ENCODE data around the gene SFXN5. TPM values are rescaled to one million over a fixed set of nuclear protein-coding genes. Genes with fewer than 3 reads are reported as not detected.

Gene SFXN5
- polyA plus RNA-seq, 1 donor from 2014 or later, result 5.8 TPM

DNA sequence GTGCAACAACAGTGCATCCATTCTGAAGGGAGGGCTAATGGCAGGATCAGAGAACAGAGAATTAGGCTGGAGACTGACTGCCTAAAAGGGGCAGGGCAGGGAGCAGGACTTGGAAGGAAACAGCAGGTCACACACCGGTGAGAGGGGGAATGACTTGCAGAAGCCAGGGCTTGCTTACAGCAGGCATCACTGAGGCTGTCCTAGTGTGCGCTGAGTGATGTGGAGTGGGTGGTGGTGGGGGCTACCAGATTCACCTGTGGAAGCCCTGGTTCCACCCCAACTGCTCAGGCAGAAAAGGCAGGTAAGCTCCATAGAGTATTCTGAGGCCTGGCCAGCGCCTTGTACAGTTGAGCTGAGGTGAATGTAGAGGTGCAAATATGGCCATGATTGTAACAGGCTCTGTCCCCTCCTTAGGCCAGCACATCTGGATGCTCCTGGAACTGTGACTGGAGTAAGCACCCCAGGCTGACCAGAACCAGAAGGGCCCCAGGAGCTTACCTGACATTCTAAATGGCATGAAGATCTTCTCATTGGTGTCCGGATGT is 49.4 kb downstream of the SFXN5 start:
- H3K27ac ChIP-seq (ENCODE audit: low read length), result no peak overlapping the region
- TF ChIP-seq TAF1 (IDR thresholded peaks at IDR 0.05; ENCODE audit: low read depth), result no peak
- TF ChIP-seq SMC3 (conservative IDR thresholded peaks at IDR 0.05; ENCODE audit: poor library complexity), result no peak
- TF ChIP-seq POLR2AphosphoS5 (IDR thresholded peaks at IDR 0.05), result no peak
- no peak for TF ChIP-seq EP300 (conservative IDR thresholded peaks at IDR 0.05; ENCODE audit: poor library complexity, severe bottlenecking)
- no peak for TF ChIP-seq MXI1 (conservative IDR thresholded peaks at IDR 0.05; ENCODE audit: poor library complexity, severe bottlenecking)
- TF ChIP-seq, protein P1, sequence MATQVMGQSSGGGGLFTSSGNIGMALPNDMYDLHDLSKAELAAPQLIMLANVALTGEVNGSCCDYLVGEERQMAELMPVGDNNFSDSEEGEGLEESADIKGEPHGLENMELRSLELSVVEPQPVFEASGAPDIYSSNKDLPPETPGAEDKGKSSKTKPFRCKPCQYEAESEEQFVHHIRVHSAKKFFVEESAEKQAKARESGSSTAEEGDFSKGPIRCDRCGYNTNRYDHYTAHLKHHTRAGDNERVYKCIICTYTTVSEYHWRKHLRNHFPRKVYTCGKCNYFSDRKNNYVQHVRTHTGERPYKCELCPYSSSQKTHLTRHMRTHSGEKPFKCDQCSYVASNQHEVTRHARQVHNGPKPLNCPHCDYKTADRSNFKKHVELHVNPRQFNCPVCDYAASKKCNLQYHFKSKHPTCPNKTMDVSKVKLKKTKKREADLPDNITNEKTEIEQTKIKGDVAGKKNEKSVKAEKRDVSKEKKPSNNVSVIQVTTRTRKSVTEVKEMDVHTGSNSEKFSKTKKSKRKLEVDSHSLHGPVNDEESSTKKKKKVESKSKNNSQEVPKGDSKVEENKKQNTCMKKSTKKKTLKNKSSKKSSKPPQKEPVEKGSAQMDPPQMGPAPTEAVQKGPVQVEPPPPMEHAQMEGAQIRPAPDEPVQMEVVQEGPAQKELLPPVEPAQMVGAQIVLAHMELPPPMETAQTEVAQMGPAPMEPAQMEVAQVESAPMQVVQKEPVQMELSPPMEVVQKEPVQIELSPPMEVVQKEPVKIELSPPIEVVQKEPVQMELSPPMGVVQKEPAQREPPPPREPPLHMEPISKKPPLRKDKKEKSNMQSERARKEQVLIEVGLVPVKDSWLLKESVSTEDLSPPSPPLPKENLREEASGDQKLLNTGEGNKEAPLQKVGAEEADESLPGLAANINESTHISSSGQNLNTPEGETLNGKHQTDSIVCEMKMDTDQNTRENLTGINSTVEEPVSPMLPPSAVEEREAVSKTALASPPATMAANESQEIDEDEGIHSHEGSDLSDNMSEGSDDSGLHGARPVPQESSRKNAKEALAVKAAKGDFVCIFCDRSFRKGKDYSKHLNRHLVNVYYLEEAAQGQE (IDR thresholded peaks at IDR 0.05; ENCODE audit: borderline replicate concordance), result no peak
- no peak for TF ChIP-seq EZH2 (IDR thresholded peaks at IDR 0.05; ENCODE audit: borderline replicate concordance, insufficient read depth, low read length, poor library complexity, severe bottlenecking)
- no peak for TF ChIP-seq RAD21 (conservative IDR thresholded peaks at IDR 0.05)
- TF ChIP-seq, protein P2, sequence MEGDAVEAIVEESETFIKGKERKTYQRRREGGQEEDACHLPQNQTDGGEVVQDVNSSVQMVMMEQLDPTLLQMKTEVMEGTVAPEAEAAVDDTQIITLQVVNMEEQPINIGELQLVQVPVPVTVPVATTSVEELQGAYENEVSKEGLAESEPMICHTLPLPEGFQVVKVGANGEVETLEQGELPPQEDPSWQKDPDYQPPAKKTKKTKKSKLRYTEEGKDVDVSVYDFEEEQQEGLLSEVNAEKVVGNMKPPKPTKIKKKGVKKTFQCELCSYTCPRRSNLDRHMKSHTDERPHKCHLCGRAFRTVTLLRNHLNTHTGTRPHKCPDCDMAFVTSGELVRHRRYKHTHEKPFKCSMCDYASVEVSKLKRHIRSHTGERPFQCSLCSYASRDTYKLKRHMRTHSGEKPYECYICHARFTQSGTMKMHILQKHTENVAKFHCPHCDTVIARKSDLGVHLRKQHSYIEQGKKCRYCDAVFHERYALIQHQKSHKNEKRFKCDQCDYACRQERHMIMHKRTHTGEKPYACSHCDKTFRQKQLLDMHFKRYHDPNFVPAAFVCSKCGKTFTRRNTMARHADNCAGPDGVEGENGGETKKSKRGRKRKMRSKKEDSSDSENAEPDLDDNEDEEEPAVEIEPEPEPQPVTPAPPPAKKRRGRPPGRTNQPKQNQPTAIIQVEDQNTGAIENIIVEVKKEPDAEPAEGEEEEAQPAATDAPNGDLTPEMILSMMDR (IDR thresholded peaks at IDR 0.05; ENCODE audit: poor library complexity, severe bottlenecking), result no peak
- no peak overlapping the region for H3K4me2 ChIP-seq (ENCODE audit: low read length)
- no peak overlapping the region for H2AFZ ChIP-seq (ENCODE audit: low read depth, low read length)
- H3K27me3 ChIP-seq (ENCODE audit: insufficient read depth, low read depth, low read length), result no peaks in the 10 kb centered on the region
- H3K79me2 ChIP-seq (replicated peaks; ENCODE audit: insufficient read depth, low read length), result no peaks in the 10 kb centered on the region
- H3K9me2 ChIP-seq (ENCODE audit: insufficient read depth, low read length), result no peaks in the 10 kb centered on the region
- H4K20me1 ChIP-seq (ENCODE audit: insufficient read depth), result no peaks in the 10 kb centered on the region
- H3K9ac ChIP-seq (ENCODE audit: low read length), result no peak overlapping the region
- H3F3A ChIP-seq (ENCODE audit: insufficient read depth, low read length, poor library complexity, severe bottlenecking), result no peaks in the 10 kb centered on the region
- H3K9me3 ChIP-seq (ENCODE audit: low read length), result no peaks in the 10 kb centered on the region
- no peaks in the 10 kb centered on the region for H3K36me3 ChIP-seq (ENCODE audit: insufficient read depth, low read length)
- no peak overlapping the region for H3K4me3 ChIP-seq (ENCODE audit: low read length)

- no peaks in the 10 kb centered on the region for H3K36me3 ChIP-seq (ENCODE audit: insufficient read depth, low read length)
- TF ChIP-seq SMC3 (conservative IDR thresholded peaks at IDR 0.05; ENCODE audit: poor library complexity), result no peak
- TF ChIP-seq POLR2AphosphoS5 (IDR thresholded peaks at IDR 0.05), result no peak
- TF ChIP-seq RAD21 (conservative IDR thresholded peaks at IDR 0.05), result no peak
- TF ChIP-seq EP300 (conservative IDR thresholded peaks at IDR 0.05; ENCODE audit: poor library complexity, severe bottlenecking), result no peak
- H3K27ac ChIP-seq (ENCODE audit: low read length), result no peak overlapping the region
- H3K9me3 ChIP-seq (ENCODE audit: low read length), result no peaks in the 10 kb centered on the region
- H4K20me1 ChIP-seq (ENCODE audit: insufficient read depth), result no peaks in the 10 kb centered on the region
- no peaks in the 10 kb centered on the region for H3K9me2 ChIP-seq (ENCODE audit: insufficient read depth, low read length)
- no peak overlapping the region for H3K4me2 ChIP-seq (ENCODE audit: low read length)
- H3F3A ChIP-seq (ENCODE audit: insufficient read depth, low read length, poor library complexity, severe bottlenecking), result no peaks in the 10 kb centered on the region
- no peak overlapping the region for H3K9ac ChIP-seq (ENCODE audit: low read length)
- no peak overlapping the region for H2AFZ ChIP-seq (ENCODE audit: low read depth, low read length)
- H3K27me3 ChIP-seq (ENCODE audit: insufficient read depth, low read depth, low read length), result no peaks in the 10 kb centered on the region
- H3K4me3 ChIP-seq (ENCODE audit: low read length), result no peak overlapping the region
- H3K79me2 ChIP-seq (replicated peaks; ENCODE audit: insufficient read depth, low read length), result no peaks in the 10 kb centered on the region
Measured at GRCh38 chr2:73021371-73022010, 50.0 kb downstream of the SFXN5 start.

Measured in neural cell (in vitro differentiated cells).